Measurements from ENCODE around the gene TTLL11.
"Not testable (repeated sequence)": the region's sequence is repeated elsewhere in the genome, so short reads cannot be mapped to it uniquely, and the experiment has no call there.

The TTLL11 gene

GRCh38 chr9:122080986-122081385, 12.1 kb downstream of the TTLL11 start:
- no peak for DNase-seq

- DNase-seq, result no peak
Observed at GRCh38 chr9:122078557-122078956, 14.6 kb downstream of the TTLL11 start.

GRCh38 chr9:122076773-122077172, 16.3 kb downstream of the TTLL11 start:
- no peak for DNase-seq

- no peak for DNase-seq
Observed at GRCh38 chr9:122076117-122076516, 17.0 kb downstream of the TTLL11 start.

GRCh38 chr9:122075135-122076030, 17.7 kb downstream of the TTLL11 start:
- DNase-seq, result no peak

GRCh38 chr9:122071715-122072114, 21.4 kb downstream of the TTLL11 start:
- DNase-seq, result no peak

- DNase-seq, result peak; percentile 23
Observed at GRCh38 chr9:122070728-122071515, 22.2 kb downstream of the TTLL11 start.

GRCh38 chr9:122066680-122067079, 26.4 kb downstream of the TTLL11 start:
- not testable (repeated sequence) for DNase-seq

- no peak for DNase-seq
Observed at GRCh38 chr9:122065923-122066629, 27.0 kb downstream of the TTLL11 start.

GRCh38 chr9:122060481-122060880, 32.6 kb downstream of the TTLL11 start:
- no peak for DNase-seq

- no peak for DNase-seq
Observed at GRCh38 chr9:122059955-122060324, 33.2 kb downstream of the TTLL11 start.

- no peak for DNase-seq
Observed at GRCh38 chr9:122059214-122059954, 33.7 kb downstream of the TTLL11 start.

- DNase-seq, result no peak
Observed at GRCh38 chr9:122058709-122059108, 34.4 kb downstream of the TTLL11 start.

- DNase-seq, result no peak
Observed at GRCh38 chr9:122058051-122058450, 35.1 kb downstream of the TTLL11 start.

- DNase-seq, result no peak
Observed at GRCh38 chr9:122057211-122057610, 35.9 kb downstream of the TTLL11 start.

GRCh38 chr9:122056484-122056883, 36.6 kb downstream of the TTLL11 start:
- DNase-seq, result no peak

- no peak for DNase-seq
Observed at GRCh38 chr9:122055701-122056100, 37.4 kb downstream of the TTLL11 start.

- no peak for DNase-seq
Observed at GRCh38 chr9:122053567-122054350, 39.3 kb downstream of the TTLL11 start.

GRCh38 chr9:122053064-122053463, 40.0 kb downstream of the TTLL11 start:
- no peak for DNase-seq

- DNase-seq, result no peak
Observed at GRCh38 chr9:122051351-122052321, 41.5 kb downstream of the TTLL11 start.

GRCh38 chr9:122050167-122050566, 42.9 kb downstream of the TTLL11 start:
- DNase-seq, result no peak

Data from midbrain (tissue), 1 donor.